Measurements from ENCODE around the gene SETBP1. TPM values are rescaled to one million over a fixed set of nuclear protein-coding genes. Genes with fewer than 3 reads are reported as not detected.

SETBP1 gene
- total RNA-seq, 4 donors from 2014 or later, result 14.5 to 34.2 (median 19.3) TPM

- no peak for ATAC-seq (ENCODE audit: low FRiP score)
- no peak for TF ChIP-seq CTCF (IDR thresholded peaks at IDR 0.05)
Measured at GRCh38 chr18:44941516-44941915, 260.8 kb downstream of the SETBP1 start.

GRCh38 chr18:44942073-44942472, 261.4 kb downstream of the SETBP1 start:
- ATAC-seq (ENCODE audit: low FRiP score) (no peak), DNase-seq (ENCODE audit: low spot score) (no peak)

More at GRCh38 chr18:44941516-44941915, 260.8 kb downstream of the SETBP1 start:
- DNase-seq (ENCODE audit: low spot score), result no peak

GRCh38 chr18:44943311-44943881, 262.7 kb downstream of the SETBP1 start:
- ATAC-seq (ENCODE audit: low FRiP score) (peak; percentile 32), DNase-seq (ENCODE audit: low spot score) (no peak)
- TF ChIP-seq CTCF (IDR thresholded peaks at IDR 0.05), result no peak

More at GRCh38 chr18:44942073-44942472, 261.4 kb downstream of the SETBP1 start:
- TF ChIP-seq CTCF (IDR thresholded peaks at IDR 0.05), result no peak

- ATAC-seq (ENCODE audit: low FRiP score), result no peak
- no peak for TF ChIP-seq CTCF (IDR thresholded peaks at IDR 0.05)
Measured at GRCh38 chr18:44944461-44944860, 263.8 kb downstream of the SETBP1 start.

DNA sequence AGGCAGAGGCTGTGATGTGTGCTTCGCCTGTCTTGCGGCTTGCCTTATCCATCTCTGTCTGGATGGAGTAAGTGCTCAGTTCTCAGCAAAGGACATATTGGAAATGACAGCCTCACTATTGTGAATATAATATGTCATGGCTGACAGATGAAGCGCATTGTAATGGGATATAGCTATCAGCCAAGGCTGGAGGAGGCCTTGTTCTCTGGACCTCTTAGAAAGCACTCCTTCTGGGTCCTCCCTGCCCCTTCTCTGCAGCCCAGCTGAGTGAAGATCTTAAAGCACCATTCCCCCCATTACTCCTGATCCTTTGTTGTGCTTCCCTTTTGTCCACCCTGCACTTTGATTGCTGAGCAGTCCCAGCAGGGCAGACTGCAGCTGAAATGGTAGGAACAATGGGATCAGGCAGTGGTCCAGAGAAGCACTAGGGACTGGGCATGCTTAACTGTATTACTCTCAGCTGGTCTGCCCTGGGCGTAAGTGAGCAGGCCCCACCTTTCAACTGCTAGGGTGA, 265.3 kb downstream of the SETBP1 start:
- DNase-seq (ENCODE audit: low spot score) (no peak), ATAC-seq (ENCODE audit: low FRiP score) (no peak)
- TF ChIP-seq CTCF (IDR thresholded peaks at IDR 0.05), result no peak

More at GRCh38 chr18:44944461-44944860, 263.8 kb downstream of the SETBP1 start:
- DNase-seq (ENCODE audit: low spot score), result no peak

DNA sequence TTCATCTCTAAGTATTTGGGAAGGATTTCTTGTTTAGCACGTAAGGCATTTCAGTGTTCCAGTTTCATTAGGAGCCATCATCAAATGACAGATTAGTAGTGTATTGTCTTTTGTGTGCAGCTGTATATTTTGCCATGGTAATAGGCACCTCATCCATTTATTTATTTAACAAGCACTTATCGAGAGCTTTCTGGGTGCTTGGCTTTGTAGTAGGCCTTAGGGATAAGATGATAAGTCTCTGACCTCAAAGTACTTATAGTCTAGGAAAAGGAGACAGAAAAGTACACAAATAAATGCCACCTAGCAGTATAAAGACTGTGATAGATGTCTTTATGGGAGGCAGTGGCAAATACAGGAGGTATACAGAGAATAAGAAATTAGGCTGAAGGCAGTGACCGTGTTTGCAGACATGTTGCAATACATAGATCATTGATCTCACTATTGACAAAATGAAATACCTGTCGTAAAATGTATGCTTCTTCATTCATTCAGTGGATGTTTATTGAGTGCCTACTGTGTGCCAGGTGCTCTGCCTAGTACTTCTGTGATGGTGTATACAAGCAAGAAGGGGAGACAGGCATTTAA, 265.9 kb downstream of the SETBP1 start:
- ATAC-seq (ENCODE audit: low FRiP score), result no peak
- DNase-seq (ENCODE audit: low spot score), result no peak

More for the DNA sequence above, 265.9 kb downstream of the SETBP1 start:
- no peak for TF ChIP-seq CTCF (IDR thresholded peaks at IDR 0.05)

All from omental fat pad (tissue), 4 donors.